ENCODE data around the gene PRPH2. TPM values are rescaled to one million over a fixed set of nuclear protein-coding genes. Genes with fewer than 3 reads are reported as not detected.

The PRPH2 gene
- polyA plus RNA-seq, 12 donors = 2.4 to 7.9 (median 5.2) TPM; not detected in 1

Other genes with a start within 250 kb of the PRPH2 start
- gene UBR2, start 158.6 kb downstream of the PRPH2 start, polyA plus RNA-seq (ENCODE audit: insufficient read length in 12 of 12) = 10 to 100 TPM in 11 of 12 donors, not detected in 1; 14.0 to 22.7 (median 18.8) TPM
- 10 to 100 TPM in 11 of 12 donors, not detected in 1; 12.9 to 25.0 (median 14.2) TPM for gene TBCC, start 23.5 kb upstream of the PRPH2 start, polyA plus RNA-seq (ENCODE audit: insufficient read length in 12 of 12)
- 100 to 1,000 TPM in 1 of 12 donors, 10 to 100 TPM in 11; 11.7 to 127 (median 14.3) TPM for gene BICRAL, start 59.5 kb upstream of the PRPH2 start, polyA plus RNA-seq (ENCODE audit: insufficient read length in 12 of 12)
- 100 to 1,000 TPM in 1 of 12 donors, 10 to 100 TPM in 11; 51.3 to 224 (median 80.8) TPM for gene RPL7L1, start 157.0 kb upstream of the PRPH2 start, polyA plus RNA-seq (ENCODE audit: insufficient read length in 12 of 12)
- under 1 TPM in 1 of 12 donors, not detected in 11; 0.44 TPM for gene PTCRA, start 193.5 kb upstream of the PRPH2 start, polyA plus RNA-seq (ENCODE audit: insufficient read length in 12 of 12)
- gene CNPY3, start 206.9 kb upstream of the PRPH2 start, polyA plus RNA-seq (ENCODE audit: insufficient read length in 12 of 12) = 10 to 100 TPM in 11 of 12 donors, not detected in 1; 21.5 to 35.1 (median 26.3) TPM
- gene GNMT, start 238.2 kb upstream of the PRPH2 start, polyA plus RNA-seq (ENCODE audit: insufficient read length in 12 of 12) = under 1 TPM in 10 of 12 donors, not detected in 2; 0.23 to 0.88 (median 0.40) TPM

Data from muscle of arm (tissue), 12 donors.